Hepatocyte (in vitro differentiated cells): ENCODE measurements around the gene SLC44A1. TPM values are rescaled to one million over a fixed set of nuclear protein-coding genes. Genes with fewer than 3 reads are reported as not detected.

Experiments used
- DNase-seq: peaks from one replicate; pipeline ENCODE4 v3.0.0-alpha.2; 2016; ENCODE audit warnings: low spot score
- H2AFZ ChIP-seq: fragments of 200-600 bp; sonication (generic); 2 replicates; pipeline ENCODE4 v1.6.0; 2016; ENCODE audit warnings: antibody characterized with exemption, mild to moderate bottlenecking
- H3K27ac ChIP-seq: fragments of 200-600 bp; sonication (generic); 2 replicates; pipeline ENCODE4 v1.5.1; 2016; ENCODE audit warnings: mild to moderate bottlenecking
- H3K27me3 ChIP-seq: fragments of 200-600 bp; sonication (generic); 2 replicates; pipeline ENCODE4 v1.6.1; 2016
- H3K36me3 ChIP-seq: fragments of 200-600 bp; sonication (generic); replicated peaks from 2 replicates; pipeline ENCODE4 v1.5.1; 2016; ENCODE audit warnings: low read depth; ENCODE audit not compliant: insufficient read depth
- H3K4me1 ChIP-seq: fragments of 200-600 bp; sonication (generic); 2 replicates; pipeline ENCODE4 v1.5.1; 2016; ENCODE audit warnings: mild to moderate bottlenecking, moderate library complexity; ENCODE audit not compliant: insufficient read depth
- H3K4me2 ChIP-seq: fragments of 200-600 bp; sonication (generic); 2 replicates; pipeline ENCODE4 v1.6.0; 2016
- H3K4me3 ChIP-seq: fragments of 200-600 bp; sonication (generic); 2 replicates; pipeline ENCODE4 v1.5.1; 2016; ENCODE audit warnings: mild to moderate bottlenecking
- H3K79me2 ChIP-seq: fragments of 200-600 bp; sonication (generic); 2 replicates; pipeline ENCODE4 v1.6.0; 2017; ENCODE audit warnings: mild to moderate bottlenecking
- H3K9me2 ChIP-seq: fragments of 200-600 bp; sonication (generic); replicated peaks from 2 replicates; pipeline ENCODE4 v1.6.0; 2017; ENCODE audit warnings: mild to moderate bottlenecking; ENCODE audit not compliant: insufficient read depth
- H3K9me3 ChIP-seq: fragments of 200-600 bp; sonication (generic); 2 replicates; pipeline ENCODE4 v1.5.1; 2016; ENCODE audit warnings: low read depth, mild to moderate bottlenecking
- H4K20me1 ChIP-seq: fragments of 200-600 bp; sonication (generic); 2 replicates; pipeline ENCODE4 v1.6.0; 2016; ENCODE audit warnings: mild to moderate bottlenecking; ENCODE audit not compliant: insufficient read depth, poor library complexity, severe bottlenecking
- EZH2 ChIP-seq: fragments of 200-600 bp; sonication (generic); IDR thresholded peaks from 2 replicates; pipeline ENCODE4 v1.6.1; 2016; ENCODE audit warnings: antibody characterized with exemption, mild to moderate bottlenecking, borderline replicate concordance
- EZH2phosphoT487 ChIP-seq: fragments of 200-600 bp; sonication (generic); IDR thresholded peaks from one replicate; pipeline ENCODE4 v1.6.1; 2018; ENCODE audit warnings: antibody characterized with exemption, mild to moderate bottlenecking, low read depth, moderate library complexity; ENCODE audit not compliant: unreplicated experiment, severe bottlenecking
- WGBS: methylation state at CpG from one replicate; pipeline ENCODE4 v1.1.6; 2016; ENCODE audit warnings: low lambda C conversion rate; ENCODE audit errors: missing lambda C conversion rate; 5-methylcytosine and 5-hydroxymethylcytosine counted together
- polyA plus RNA-seq: library from polyadenylated mRNA; unstranded; fragments of >200 nt; fragmentation: Nextera tagmentation; extraction: Ambion mirVana; gene quantifications from 2 replicates; pipeline ENCODE4 v1.2.1, GENCODE V29; 2016
- total RNA-seq: library from RNA; depleted of rRNA; stranded (reverse); fragments of >200 nt; gene quantifications from 2 replicates; pipeline ENCODE4 v1.2.3, GENCODE V29; 2014
- TF ChIP-seq, protein P1 (sequence below): fragments of 200-600 bp; sonication (generic); IDR thresholded peaks from 2 replicates; pipeline ENCODE4 v1.5.1; 2016; ENCODE audit warnings: antibody characterized with exemption, mild to moderate bottlenecking; ENCODE audit not compliant: poor library complexity

SLC44A1 gene
- total and polyA plus RNA-seq, 2 experiments from 2014 or later, result 31.3 to 64.9 TPM

- Histone ChIP-seq H2AFZ (no peak overlapping the region), H4K20me1 (peaks cover 5% of the 10 kb centered on the region), H3K9me2 (no peaks in the 10 kb centered on the region), H3K36me3 (no peaks in the 10 kb centered on the region), H3K9me3 (no peaks in the 10 kb centered on the region), H3K79me2 (peaks cover 81% of the 10 kb centered on the region), H3K27me3 (no peaks in the 10 kb centered on the region), H3K4me1 (peaks cover 46% of the 10 kb centered on the region), H3K4me3 (no peak overlapping the region), H3K4me2 (no peak overlapping the region), H3K27ac (no peak overlapping the region)
- DNase-seq, result no peak
- TF ChIP-seq EZH2 (no peak), EZH2phosphoT487 (no peak)
- TF ChIP-seq, protein P1, sequence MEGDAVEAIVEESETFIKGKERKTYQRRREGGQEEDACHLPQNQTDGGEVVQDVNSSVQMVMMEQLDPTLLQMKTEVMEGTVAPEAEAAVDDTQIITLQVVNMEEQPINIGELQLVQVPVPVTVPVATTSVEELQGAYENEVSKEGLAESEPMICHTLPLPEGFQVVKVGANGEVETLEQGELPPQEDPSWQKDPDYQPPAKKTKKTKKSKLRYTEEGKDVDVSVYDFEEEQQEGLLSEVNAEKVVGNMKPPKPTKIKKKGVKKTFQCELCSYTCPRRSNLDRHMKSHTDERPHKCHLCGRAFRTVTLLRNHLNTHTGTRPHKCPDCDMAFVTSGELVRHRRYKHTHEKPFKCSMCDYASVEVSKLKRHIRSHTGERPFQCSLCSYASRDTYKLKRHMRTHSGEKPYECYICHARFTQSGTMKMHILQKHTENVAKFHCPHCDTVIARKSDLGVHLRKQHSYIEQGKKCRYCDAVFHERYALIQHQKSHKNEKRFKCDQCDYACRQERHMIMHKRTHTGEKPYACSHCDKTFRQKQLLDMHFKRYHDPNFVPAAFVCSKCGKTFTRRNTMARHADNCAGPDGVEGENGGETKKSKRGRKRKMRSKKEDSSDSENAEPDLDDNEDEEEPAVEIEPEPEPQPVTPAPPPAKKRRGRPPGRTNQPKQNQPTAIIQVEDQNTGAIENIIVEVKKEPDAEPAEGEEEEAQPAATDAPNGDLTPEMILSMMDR, result no peak
- 72% methylated on average over 3 of the region's 3 CpGs for WGBS
Observed at GRCh38 chr9:105248691-105249090, 4.2 kb downstream of the SLC44A1 start.

DNA sequence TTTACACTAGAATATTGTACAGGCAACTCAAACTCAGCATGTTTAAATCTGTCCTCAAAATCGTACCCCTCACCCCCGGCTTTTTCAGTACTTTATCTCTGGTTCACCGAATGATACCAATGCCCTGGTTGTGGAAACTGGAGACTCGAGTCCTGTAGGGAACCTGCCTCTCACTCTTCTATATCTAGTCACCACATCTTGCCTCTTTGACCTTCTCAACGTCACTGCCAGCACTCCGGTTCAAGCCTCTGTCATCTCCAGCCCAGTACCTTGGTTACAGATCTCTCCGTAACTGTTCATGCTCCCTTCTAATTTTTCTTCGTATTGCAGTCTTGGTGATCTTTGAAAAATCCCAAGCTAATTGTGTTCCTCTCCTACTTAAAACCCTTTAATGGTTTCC, 6.7 kb downstream of the SLC44A1 start:
- no peaks in the 10 kb centered on the region for H3K27me3 ChIP-seq
- DNase-seq, result no peak
- H3K27ac ChIP-seq, result peak overlapping the region; percentile 67
- no peak overlapping the region for H3K4me3 ChIP-seq
- 85% methylated on average over 8 of the region's 8 CpGs for WGBS
- no peaks in the 10 kb centered on the region for H3K36me3 ChIP-seq
- TF ChIP-seq EZH2phosphoT487, result no peak
- TF ChIP-seq, protein P1, result no peak
- no peak for TF ChIP-seq EZH2
- H3K9me2 ChIP-seq, result no peaks in the 10 kb centered on the region
- peaks cover 100% of the 10 kb centered on the region for H3K79me2 ChIP-seq
- H4K20me1 ChIP-seq, result no peaks in the 10 kb centered on the region
- peaks cover 42% of the 10 kb centered on the region for H3K4me1 ChIP-seq
- no peak overlapping the region for H2AFZ ChIP-seq
- H3K9me3 ChIP-seq, result no peaks in the 10 kb centered on the region
- no peak overlapping the region for H3K4me2 ChIP-seq

GRCh38 chr9:105251733-105252404, 7.4 kb downstream of the SLC44A1 start:
- Histone ChIP-seq H2AFZ (no peak overlapping the region), H3K79me2 (peaks cover 100% of the 10 kb centered on the region), H4K20me1 (no peaks in the 10 kb centered on the region), H3K27me3 (no peaks in the 10 kb centered on the region), H3K9me3 (no peaks in the 10 kb centered on the region), H3K4me2 (peak overlapping the region; percentile 53), H3K36me3 (no peaks in the 10 kb centered on the region), H3K9me2 (no peaks in the 10 kb centered on the region), H3K4me1 (peaks cover 34% of the 10 kb centered on the region), H3K4me3 (no peak overlapping the region), H3K27ac (peak overlapping the region; percentile 67)
- TF ChIP-seq, protein P1, result no peak
- no peak for TF ChIP-seq EZH2phosphoT487
- no peak for TF ChIP-seq EZH2
- no peak for DNase-seq
- WGBS, result 64% methylated on average over 5 of the region's 5 CpGs
